ENCODE results near the gene KCNK2.

DNA sequence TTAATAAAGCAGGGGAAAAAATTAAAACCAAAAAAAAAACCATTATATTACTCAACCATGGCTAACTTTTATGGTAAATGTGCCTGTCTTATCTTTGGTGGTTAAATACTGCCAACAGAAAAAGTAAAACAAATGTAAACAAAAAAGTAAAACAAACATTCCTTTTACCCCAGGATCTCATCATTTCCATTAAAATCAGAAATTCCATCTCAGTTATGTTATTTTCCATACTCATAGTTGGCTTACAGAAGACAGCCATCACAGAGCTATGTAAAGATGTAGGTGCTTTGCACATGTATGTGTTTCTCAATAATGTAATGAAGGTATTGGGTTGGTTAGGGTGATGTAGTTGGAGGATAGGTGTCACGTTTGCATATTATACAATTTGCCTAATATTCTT lies 185.0 kb downstream of the KCNK2 start:
- TF ChIP-seq, protein P1, sequence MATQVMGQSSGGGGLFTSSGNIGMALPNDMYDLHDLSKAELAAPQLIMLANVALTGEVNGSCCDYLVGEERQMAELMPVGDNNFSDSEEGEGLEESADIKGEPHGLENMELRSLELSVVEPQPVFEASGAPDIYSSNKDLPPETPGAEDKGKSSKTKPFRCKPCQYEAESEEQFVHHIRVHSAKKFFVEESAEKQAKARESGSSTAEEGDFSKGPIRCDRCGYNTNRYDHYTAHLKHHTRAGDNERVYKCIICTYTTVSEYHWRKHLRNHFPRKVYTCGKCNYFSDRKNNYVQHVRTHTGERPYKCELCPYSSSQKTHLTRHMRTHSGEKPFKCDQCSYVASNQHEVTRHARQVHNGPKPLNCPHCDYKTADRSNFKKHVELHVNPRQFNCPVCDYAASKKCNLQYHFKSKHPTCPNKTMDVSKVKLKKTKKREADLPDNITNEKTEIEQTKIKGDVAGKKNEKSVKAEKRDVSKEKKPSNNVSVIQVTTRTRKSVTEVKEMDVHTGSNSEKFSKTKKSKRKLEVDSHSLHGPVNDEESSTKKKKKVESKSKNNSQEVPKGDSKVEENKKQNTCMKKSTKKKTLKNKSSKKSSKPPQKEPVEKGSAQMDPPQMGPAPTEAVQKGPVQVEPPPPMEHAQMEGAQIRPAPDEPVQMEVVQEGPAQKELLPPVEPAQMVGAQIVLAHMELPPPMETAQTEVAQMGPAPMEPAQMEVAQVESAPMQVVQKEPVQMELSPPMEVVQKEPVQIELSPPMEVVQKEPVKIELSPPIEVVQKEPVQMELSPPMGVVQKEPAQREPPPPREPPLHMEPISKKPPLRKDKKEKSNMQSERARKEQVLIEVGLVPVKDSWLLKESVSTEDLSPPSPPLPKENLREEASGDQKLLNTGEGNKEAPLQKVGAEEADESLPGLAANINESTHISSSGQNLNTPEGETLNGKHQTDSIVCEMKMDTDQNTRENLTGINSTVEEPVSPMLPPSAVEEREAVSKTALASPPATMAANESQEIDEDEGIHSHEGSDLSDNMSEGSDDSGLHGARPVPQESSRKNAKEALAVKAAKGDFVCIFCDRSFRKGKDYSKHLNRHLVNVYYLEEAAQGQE (IDR thresholded peaks at IDR 0.05; ENCODE audit: insufficient read depth in 1 of 2, low read depth in 2 of 2, low read length in 2 of 2): no peak
- TF ChIP-seq POLR2AphosphoS5 (IDR thresholded peaks at IDR 0.05; ENCODE audit: low read depth, low read length) (no peak), TAF1 (IDR thresholded peaks at IDR 0.05; ENCODE audit: borderline replicate concordance, insufficient read depth, low read length) (no peak), SIN3A (IDR thresholded peaks at IDR 0.05; ENCODE audit: borderline replicate concordance, insufficient read depth, low read length) (no peak), FOXP2 (optimal IDR thresholded peaks at IDR 0.05; ENCODE audit: borderline replicate concordance, extremely low read depth, extremely low read length, insufficient read depth) (no peak)
